Neural crest cell (in vitro differentiated cells): ENCODE data around the gene BMPR1A. TPM values are rescaled to one million over a fixed set of nuclear protein-coding genes. Genes with fewer than 3 reads are reported as not detected.
"Not testable (repeated sequence)": the region's sequence is repeated elsewhere in the genome, so short reads cannot be mapped to it uniquely, and the experiment has no call there.

ENCODE experiments used
- DNase-seq: peaks from one replicate; pipeline ENCODE4 v3.0.0; 2021; ENCODE audit warnings: low read depth, mixed read lengths, low spot score
- H3K27ac Mint-ChIP-seq: one replicate; pipeline ENCODE4 v1.8.0; 2021; ENCODE audit warnings: mild to moderate bottlenecking, mixed read lengths; ENCODE audit not compliant: unreplicated experiment
- H3K27me3 Mint-ChIP-seq: 2 replicates; pipeline ENCODE4 v1.8.0; 2021; ENCODE audit warnings: low read depth, mild to moderate bottlenecking, mixed read lengths
- H3K36me3 Mint-ChIP-seq: 2 replicates; pipeline ENCODE4 v1.8.0; 2021; ENCODE audit warnings: low read depth, mild to moderate bottlenecking, mixed read lengths
- H3K4me1 Mint-ChIP-seq: 2 replicates; pipeline ENCODE4 v1.8.0; 2021; ENCODE audit warnings: mixed read lengths
- H3K4me3 Mint-ChIP-seq: one replicate; pipeline ENCODE4 v1.8.0; 2021; ENCODE audit warnings: mild to moderate bottlenecking, mixed read lengths
- H3K9me3 Mint-ChIP-seq: 2 replicates; pipeline ENCODE4 v1.8.0; 2021; ENCODE audit warnings: mixed read lengths
- CTCF ChIP-seq: fragments of 200-600 bp; sonication (generic); conservative IDR thresholded peaks from 2 replicates; pipeline ENCODE4 v1.5.0; 2021; ENCODE audit warnings: antibody characterized with exemption, mild to moderate bottlenecking
- total RNA-seq: library from RNA; stranded (reverse); gene quantifications from 2 replicates; pipeline ENCODE4 v1.2.1, GENCODE V29; 2021

Gene BMPR1A
- total RNA-seq, 1 donor from 2014 or later: 78.6 TPM

GRCh38 chr10:86952106-86952505, 195.7 kb downstream of the BMPR1A start:
- no peak for DNase-seq
- Mint-ChIP-seq H3K27me3 (no peaks in the 10 kb centered on the region), H3K27ac (peak overlapping the region; percentile 36), H3K4me3 (no peak overlapping the region), H3K36me3 (peaks cover 12% of the 10 kb centered on the region), H3K9me3 (peaks cover 14% of the 10 kb centered on the region), H3K4me1 (peaks cover 30% of the 10 kb centered on the region)
- TF ChIP-seq CTCF: no peak

- H3K4me3 Mint-ChIP-seq, H3K27me3 Mint-ChIP-seq, H3K27ac Mint-ChIP-seq, DNase-seq: not testable (repeated sequence)
- Mint-ChIP-seq H3K36me3 (peaks cover 12% of the 10 kb centered on the region), H3K4me1 (peaks cover 30% of the 10 kb centered on the region), H3K9me3 (peaks cover 14% of the 10 kb centered on the region)
Measured at GRCh38 chr10:86952697-86953096, 196.3 kb downstream of the BMPR1A start.

- TF ChIP-seq CTCF: no peak
- no peaks in the 10 kb centered on the region for H3K27me3 Mint-ChIP-seq
- H3K9me3 Mint-ChIP-seq: peaks cover 14% of the 10 kb centered on the region
- peaks cover 36% of the 10 kb centered on the region for H3K4me1 Mint-ChIP-seq
- peak overlapping the region; percentile 71 for H3K4me3 Mint-ChIP-seq
- peak; percentile 80 for DNase-seq
- peak overlapping the region; percentile 93 for H3K27ac Mint-ChIP-seq
- H3K36me3 Mint-ChIP-seq: peaks cover 12% of the 10 kb centered on the region
Measured at GRCh38 chr10:86953747-86954680, 197.6 kb downstream of the BMPR1A start.

GRCh38 chr10:86954681-86955500, 198.5 kb downstream of the BMPR1A start:
- Mint-ChIP-seq H3K27ac (peak overlapping the region; percentile 93), H3K9me3 (peaks cover 14% of the 10 kb centered on the region), H3K4me1 (peaks cover 41% of the 10 kb centered on the region), H3K36me3 (peaks cover 12% of the 10 kb centered on the region), H3K27me3 (no peaks in the 10 kb centered on the region), H3K4me3 (peak overlapping the region; percentile 71)
- TF ChIP-seq CTCF: no peak
- no peak for DNase-seq

GRCh38 chr10:86955501-86956194, 199.2 kb downstream of the BMPR1A start:
- Mint-ChIP-seq H3K36me3 (peaks cover 12% of the 10 kb centered on the region), H3K4me1 (peaks cover 43% of the 10 kb centered on the region), H3K9me3 (peaks cover 14% of the 10 kb centered on the region), H3K27me3 (no peaks in the 10 kb centered on the region), H3K27ac (peak overlapping the region; percentile 84), H3K4me3 (peak overlapping the region; percentile 15)
- TF ChIP-seq CTCF: no peak
- DNase-seq: no peak
